ENCODE results near the gene HIVEP3. TPM values are rescaled to one million over a fixed set of nuclear protein-coding genes. Genes with fewer than 3 reads are reported as not detected.

HIVEP3 gene
- total RNA-seq, 2 donors from 2014 or later = 0.13 to 0.99 TPM

GRCh38 chr1:41673378-41673777, 245.3 kb downstream of the HIVEP3 start:
- peaks cover 2% of the 10 kb centered on the region for H3K4me1 ChIP-seq (ENCODE audit: control insufficient read depth, insufficient read depth, low read length)
- H3K27me3 Mint-ChIP-seq (ENCODE audit: insufficient read depth) = peaks cover 7% of the 10 kb centered on the region
- H3K9me3 ChIP-seq (ENCODE audit: control insufficient read depth, low read length) = no peaks in the 10 kb centered on the region
- H3K9ac ChIP-seq (ENCODE audit: extremely low read depth, low read length, poor library complexity, severe bottlenecking) = no peak overlapping the region
- H3K4me1 Mint-ChIP-seq = peaks cover 11% of the 10 kb centered on the region
- TF ChIP-seq CTCF (conservative IDR thresholded peaks at IDR 0.05) = no peak
- no peak overlapping the region for H3K27ac Mint-ChIP-seq
- no peaks in the 10 kb centered on the region for H3K27me3 ChIP-seq (ENCODE audit: control insufficient read depth, insufficient read depth, low read length, poor library complexity, severe bottlenecking)
- WGBS, 2 experiments (ENCODE audit: insufficient coverage in 1 of 2, insufficient read length in 1 of 2) = 84 to 86% methylated on average over 4 of the region's 4 CpGs
- H3K36me3 Mint-ChIP-seq (ENCODE audit: low read depth) = no peaks in the 10 kb centered on the region
- no peak overlapping the region for H3K27ac ChIP-seq (ENCODE audit: low read depth, low read length)
- DNase-seq = no peak
- H3K4me3 ChIP-seq (ENCODE audit: low read length) = no peak overlapping the region
- H3K36me3 ChIP-seq (ENCODE audit: control insufficient read depth, insufficient read depth, low read length) = no peaks in the 10 kb centered on the region
- H3K9me3 Mint-ChIP-seq = no peaks in the 10 kb centered on the region
- H3K4me3 Mint-ChIP-seq = no peak overlapping the region

GRCh38 chr1:41672641-41673361, 245.9 kb downstream of the HIVEP3 start:
- H3K4me3 ChIP-seq (ENCODE audit: low read length) = no peak overlapping the region
- Mint-ChIP-seq H3K9me3 (no peaks in the 10 kb centered on the region), H3K4me3 (no peak overlapping the region), H3K27me3 (ENCODE audit: insufficient read depth) (peaks cover 7% of the 10 kb centered on the region), H3K27ac (no peak overlapping the region), H3K4me1 (peaks cover 11% of the 10 kb centered on the region), H3K36me3 (ENCODE audit: low read depth) (no peaks in the 10 kb centered on the region)
- H3K4me1 ChIP-seq (ENCODE audit: control insufficient read depth, insufficient read depth, low read length) = peaks cover 2% of the 10 kb centered on the region
- WGBS, 2 experiments (ENCODE audit: insufficient coverage in 1 of 2, insufficient read length in 1 of 2) = 85 to 96% methylated on average over 5 to 9 of the region's 9 CpGs
- no peaks in the 10 kb centered on the region for H3K27me3 ChIP-seq (ENCODE audit: control insufficient read depth, insufficient read depth, low read length, poor library complexity, severe bottlenecking)
- no peaks in the 10 kb centered on the region for H3K36me3 ChIP-seq (ENCODE audit: control insufficient read depth, insufficient read depth, low read length)
- H3K9ac ChIP-seq (ENCODE audit: extremely low read depth, low read length, poor library complexity, severe bottlenecking) = no peak overlapping the region
- H3K27ac ChIP-seq (ENCODE audit: low read depth, low read length) = no peak overlapping the region
- no peak for TF ChIP-seq CTCF (conservative IDR thresholded peaks at IDR 0.05)
- no peaks in the 10 kb centered on the region for H3K9me3 ChIP-seq (ENCODE audit: control insufficient read depth, low read length)
- DNase-seq = no peak

- Histone ChIP-seq H3K9me3 (ENCODE audit: control insufficient read depth, low read length) (no peaks in the 10 kb centered on the region), H3K4me3 (ENCODE audit: low read length) (no peak overlapping the region), H3K9ac (ENCODE audit: extremely low read depth, low read length, poor library complexity, severe bottlenecking) (no peak overlapping the region), H3K27ac (ENCODE audit: low read depth, low read length) (no peak overlapping the region), H3K36me3 (ENCODE audit: control insufficient read depth, insufficient read depth, low read length) (no peaks in the 10 kb centered on the region), H3K27me3 (ENCODE audit: control insufficient read depth, insufficient read depth, low read length, poor library complexity, severe bottlenecking) (no peaks in the 10 kb centered on the region), H3K4me1 (ENCODE audit: control insufficient read depth, insufficient read depth, low read length) (peaks cover 5% of the 10 kb centered on the region)
- 63 to 75% methylated on average over 3 to 4 of the region's 4 CpGs for WGBS, 2 experiments (ENCODE audit: insufficient coverage in 1 of 2, insufficient read length in 1 of 2)
- no peak for TF ChIP-seq CTCF (conservative IDR thresholded peaks at IDR 0.05)
- Mint-ChIP-seq H3K36me3 (ENCODE audit: low read depth) (no peaks in the 10 kb centered on the region), H3K4me1 (peaks cover 16% of the 10 kb centered on the region), H3K9me3 (no peaks in the 10 kb centered on the region), H3K4me3 (no peak overlapping the region), H3K27ac (no peak overlapping the region), H3K27me3 (ENCODE audit: insufficient read depth) (peaks cover 7% of the 10 kb centered on the region)
- no peak for DNase-seq
Measured at GRCh38 chr1:41672173-41672572, 246.5 kb downstream of the HIVEP3 start.
